ENCODE measurements around the gene PTPRD. TPM values are rescaled to one million over a fixed set of nuclear protein-coding genes. Genes with fewer than 3 reads are reported as not detected.

Gene PTPRD
- total RNA-seq, 1 donor from 2014 or later: 75.7 TPM

DNA sequence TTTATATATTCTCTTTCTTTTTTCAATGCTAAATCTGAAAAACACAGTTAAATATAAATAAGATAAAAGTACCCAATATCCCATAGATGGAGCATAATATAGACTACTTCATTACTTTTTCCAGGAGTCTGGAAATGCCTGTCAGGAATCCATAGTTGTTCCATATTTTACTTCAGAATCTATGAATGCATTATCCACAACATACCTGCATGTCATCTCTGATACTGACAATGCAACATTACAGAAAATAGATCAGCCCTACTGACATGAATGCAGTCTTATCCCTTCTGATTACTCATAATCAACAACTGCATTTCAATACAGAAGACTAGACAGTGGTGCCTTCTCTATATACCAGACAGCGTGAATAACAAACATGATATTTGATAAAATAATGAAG, 517.6 kb downstream of the PTPRD start:
- Histone ChIP-seq H3K27me3 (ENCODE audit: control insufficient read depth in 3 of 3, insufficient read depth in 3 of 3, low read length in 3 of 3) (no peaks in the 10 kb centered on the region), H3K36me3 (ENCODE audit: control insufficient read depth in 3 of 3, insufficient read depth in 3 of 3, low read length in 3 of 3) (no peaks in the 10 kb centered on the region), H3K9me3 (ENCODE audit: control insufficient read depth in 3 of 3, low read length in 3 of 3) (no peaks in the 10 kb centered on the region), H3K9ac (ENCODE audit: low read depth in 1 of 3, low read length in 3 of 3) (no peak overlapping the region), H3K4me3 (ENCODE audit: low read length in 3 of 3) (no peak overlapping the region), H3K27ac (ENCODE audit: low read depth, low read length) (no peak overlapping the region), H3K4me1 (ENCODE audit: control insufficient read depth in 3 of 3, insufficient read depth in 3 of 3, low read length in 3 of 3) (no peaks in the 10 kb centered on the region)

DNA sequence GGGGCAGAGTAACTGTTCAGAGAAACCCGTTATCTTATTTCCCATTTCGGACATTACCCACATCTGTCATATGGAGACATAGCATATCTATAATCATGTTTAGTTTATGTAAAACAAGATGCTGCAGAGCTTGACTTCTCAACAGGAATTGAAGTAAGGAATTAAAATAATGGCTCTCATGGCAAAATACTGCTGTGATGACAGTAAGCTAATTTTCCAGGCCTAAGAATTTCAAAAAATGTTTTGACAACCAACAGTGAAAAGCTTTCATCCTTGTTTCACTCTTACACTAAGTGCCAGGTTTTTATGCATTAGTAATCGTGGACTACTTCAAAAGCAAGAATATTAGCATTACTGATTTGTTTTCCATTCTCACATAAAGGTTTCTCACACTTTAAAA, 518.2 kb downstream of the PTPRD start:
- H3K27ac ChIP-seq (ENCODE audit: low read depth, low read length): no peak overlapping the region
- H3K36me3 ChIP-seq (ENCODE audit: control insufficient read depth in 3 of 3, insufficient read depth in 3 of 3, low read length in 3 of 3): no peaks in the 10 kb centered on the region
- H3K4me1 ChIP-seq (ENCODE audit: control insufficient read depth in 3 of 3, insufficient read depth in 3 of 3, low read length in 3 of 3): no peaks in the 10 kb centered on the region
- no peak overlapping the region for H3K9ac ChIP-seq (ENCODE audit: low read depth in 1 of 3, low read length in 3 of 3)
- H3K9me3 ChIP-seq (ENCODE audit: control insufficient read depth in 3 of 3, low read length in 3 of 3): no peaks in the 10 kb centered on the region
- H3K4me3 ChIP-seq (ENCODE audit: low read length in 3 of 3): no peak overlapping the region
- no peaks in the 10 kb centered on the region for H3K27me3 ChIP-seq (ENCODE audit: control insufficient read depth in 3 of 3, insufficient read depth in 3 of 3, low read length in 3 of 3)

DNA sequence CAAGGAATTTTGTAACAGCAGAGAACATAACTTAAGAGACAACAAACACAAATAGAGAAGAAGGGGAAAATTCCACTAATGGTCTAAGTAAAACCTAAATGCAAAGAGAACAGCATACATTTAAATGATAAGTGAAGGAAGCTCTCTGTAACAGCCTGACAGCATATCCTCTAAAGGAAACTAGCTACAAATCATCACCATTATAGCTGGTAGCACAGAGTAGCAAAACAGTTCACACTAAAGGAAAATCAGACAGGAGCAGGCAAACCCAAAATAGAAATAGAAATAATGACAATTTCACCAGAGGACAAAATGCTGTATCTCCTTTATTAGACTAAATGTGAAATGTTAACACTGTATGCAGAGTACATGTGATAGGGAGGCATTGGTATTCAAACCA, 532.8 kb downstream of the PTPRD start:
- H3K27me3 ChIP-seq (ENCODE audit: control insufficient read depth in 3 of 3, insufficient read depth in 3 of 3, low read length in 3 of 3): no peaks in the 10 kb centered on the region
- H3K36me3 ChIP-seq (ENCODE audit: control insufficient read depth in 3 of 3, insufficient read depth in 3 of 3, low read length in 3 of 3): no peaks in the 10 kb centered on the region
- no peaks in the 10 kb centered on the region for H3K9me3 ChIP-seq (ENCODE audit: control insufficient read depth in 3 of 3, low read length in 3 of 3)
- H3K9ac ChIP-seq (ENCODE audit: low read depth in 1 of 3, low read length in 3 of 3): no peak overlapping the region
- no peak overlapping the region for H3K4me3 ChIP-seq (ENCODE audit: low read length in 3 of 3)
- H3K27ac ChIP-seq (ENCODE audit: low read depth, low read length): no peak overlapping the region
- no peaks in the 10 kb centered on the region for H3K4me1 ChIP-seq (ENCODE audit: control insufficient read depth in 3 of 3, insufficient read depth in 3 of 3, low read length in 3 of 3)

DNA sequence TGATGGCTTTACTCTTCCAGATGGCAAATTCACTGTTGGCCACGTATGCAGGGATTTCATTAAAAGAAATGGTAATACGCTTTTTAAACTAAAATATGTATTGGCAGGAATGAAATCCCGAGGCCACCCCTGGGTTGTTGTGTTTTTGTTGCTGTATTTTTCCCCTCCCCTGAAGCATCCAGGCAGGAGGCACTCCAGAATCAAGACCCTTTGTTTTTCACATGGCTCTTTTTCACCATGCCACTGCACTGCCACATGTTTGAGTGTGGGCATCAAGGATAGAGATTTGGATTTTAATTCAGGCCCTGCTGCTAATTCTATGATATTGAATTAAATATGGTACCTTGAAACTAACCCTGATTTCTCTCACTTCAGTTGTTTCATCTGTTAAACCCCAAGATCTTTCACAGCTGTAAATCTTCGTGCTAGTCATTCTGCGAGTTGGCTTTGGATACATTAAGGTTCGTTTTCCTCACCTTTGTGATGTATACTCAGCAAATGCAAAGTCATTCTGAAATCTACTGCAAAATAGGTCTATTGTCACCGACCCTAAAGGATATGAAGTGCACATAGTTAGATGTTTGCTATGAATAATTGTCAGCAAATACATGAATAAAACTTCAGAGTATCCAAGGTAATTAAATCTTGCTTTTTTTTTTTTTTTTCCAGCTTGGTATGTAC, 533.4 kb downstream of the PTPRD start:
- H3K36me3 ChIP-seq (ENCODE audit: control insufficient read depth in 3 of 3, insufficient read depth in 3 of 3, low read length in 3 of 3): no peaks in the 10 kb centered on the region
- H3K27me3 ChIP-seq (ENCODE audit: control insufficient read depth in 3 of 3, insufficient read depth in 3 of 3, low read length in 3 of 3): no peaks in the 10 kb centered on the region
- H3K9me3 ChIP-seq (ENCODE audit: control insufficient read depth in 3 of 3, low read length in 3 of 3): no peaks in the 10 kb centered on the region

DNA sequence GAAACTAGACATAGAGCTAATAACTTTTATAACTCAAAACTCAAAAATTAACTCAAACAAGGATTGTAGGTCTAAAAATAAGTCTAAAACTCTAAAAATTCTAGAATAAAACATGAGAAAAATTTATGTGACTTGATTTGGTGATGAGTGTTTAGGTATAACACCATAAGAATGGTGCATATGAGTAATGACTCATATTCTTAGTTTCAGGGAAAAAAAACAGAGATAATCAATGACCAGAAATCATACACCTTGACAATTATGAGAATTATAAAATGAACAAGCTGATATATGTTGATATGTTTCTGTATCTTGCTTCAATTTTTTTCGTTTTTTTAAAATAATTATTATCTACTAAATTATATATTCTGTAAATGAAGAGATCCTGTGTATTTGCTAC, 541.2 kb downstream of the PTPRD start:
- no peaks in the 10 kb centered on the region for H3K4me1 ChIP-seq (ENCODE audit: control insufficient read depth in 3 of 3, insufficient read depth in 3 of 3, low read length in 3 of 3)
- no peak overlapping the region for H3K9ac ChIP-seq (ENCODE audit: low read depth in 1 of 3, low read length in 3 of 3)
- no peak overlapping the region for H3K27ac ChIP-seq (ENCODE audit: low read depth, low read length)
- H3K27me3 ChIP-seq (ENCODE audit: control insufficient read depth in 3 of 3, insufficient read depth in 3 of 3, low read length in 3 of 3): no peaks in the 10 kb centered on the region
- H3K36me3 ChIP-seq (ENCODE audit: control insufficient read depth in 3 of 3, insufficient read depth in 3 of 3, low read length in 3 of 3): no peaks in the 10 kb centered on the region
- no peak overlapping the region for H3K4me3 ChIP-seq (ENCODE audit: low read length in 3 of 3)
- H3K9me3 ChIP-seq (ENCODE audit: control insufficient read depth in 3 of 3, low read length in 3 of 3): no peaks in the 10 kb centered on the region

More for the DNA sequence above, 533.4 kb downstream of the PTPRD start:
- H3K9ac ChIP-seq (ENCODE audit: low read depth in 1 of 3, low read length in 3 of 3): no peak overlapping the region
- H3K4me1 ChIP-seq (ENCODE audit: control insufficient read depth in 3 of 3, insufficient read depth in 3 of 3, low read length in 3 of 3): no peaks in the 10 kb centered on the region
- no peak overlapping the region for H3K4me3 ChIP-seq (ENCODE audit: low read length in 3 of 3)
- H3K27ac ChIP-seq (ENCODE audit: low read depth, low read length): no peak overlapping the region

DNA sequence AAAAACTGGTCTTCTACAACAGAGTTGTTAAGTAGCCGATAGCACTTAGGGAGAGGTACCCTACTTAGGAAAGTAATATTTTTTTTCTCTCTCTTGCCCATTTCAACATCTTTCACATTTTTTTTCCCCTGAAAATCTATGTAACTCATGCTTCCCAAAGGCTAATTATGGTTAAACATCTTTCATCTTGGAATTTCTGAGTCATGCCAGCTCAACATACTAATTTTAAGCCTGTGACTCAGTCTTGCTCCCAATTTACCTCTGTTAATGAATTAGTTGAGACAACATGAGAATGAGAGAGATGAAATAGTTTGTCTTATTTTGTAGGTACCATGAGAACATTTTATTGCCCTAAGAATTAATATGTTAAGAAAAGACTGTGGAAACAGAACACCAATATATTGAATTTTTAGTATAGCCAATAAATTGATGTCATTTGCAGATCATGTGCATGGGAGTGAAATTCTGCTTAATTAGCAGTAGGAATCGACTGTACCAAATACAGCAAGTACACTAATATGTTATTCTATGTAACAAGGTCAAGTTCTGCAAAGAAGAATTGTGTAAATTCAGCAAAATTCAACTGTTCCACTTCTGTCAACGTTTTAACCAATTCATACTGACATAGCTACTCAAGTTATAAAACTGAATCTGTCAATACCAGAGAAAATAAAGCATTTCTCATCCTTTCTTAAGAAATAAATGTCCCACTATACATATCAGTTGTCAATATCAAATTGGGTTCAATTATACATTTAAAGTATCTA, 550.0 kb downstream of the PTPRD start:
- no peak overlapping the region for H3K4me3 ChIP-seq (ENCODE audit: low read length in 3 of 3)
- no peak overlapping the region for H3K27ac ChIP-seq (ENCODE audit: low read depth, low read length)
- H3K9me3 ChIP-seq (ENCODE audit: control insufficient read depth in 3 of 3, low read length in 3 of 3): no peaks in the 10 kb centered on the region
- H3K9ac ChIP-seq (ENCODE audit: low read depth in 1 of 3, low read length in 3 of 3): no peak overlapping the region
- no peaks in the 10 kb centered on the region for H3K27me3 ChIP-seq (ENCODE audit: control insufficient read depth in 3 of 3, insufficient read depth in 3 of 3, low read length in 3 of 3)
- H3K4me1 ChIP-seq (ENCODE audit: control insufficient read depth in 3 of 3, insufficient read depth in 3 of 3, low read length in 3 of 3): no peaks in the 10 kb centered on the region
- H3K36me3 ChIP-seq (ENCODE audit: control insufficient read depth in 3 of 3, insufficient read depth in 3 of 3, low read length in 3 of 3): no peaks in the 10 kb centered on the region

DNA sequence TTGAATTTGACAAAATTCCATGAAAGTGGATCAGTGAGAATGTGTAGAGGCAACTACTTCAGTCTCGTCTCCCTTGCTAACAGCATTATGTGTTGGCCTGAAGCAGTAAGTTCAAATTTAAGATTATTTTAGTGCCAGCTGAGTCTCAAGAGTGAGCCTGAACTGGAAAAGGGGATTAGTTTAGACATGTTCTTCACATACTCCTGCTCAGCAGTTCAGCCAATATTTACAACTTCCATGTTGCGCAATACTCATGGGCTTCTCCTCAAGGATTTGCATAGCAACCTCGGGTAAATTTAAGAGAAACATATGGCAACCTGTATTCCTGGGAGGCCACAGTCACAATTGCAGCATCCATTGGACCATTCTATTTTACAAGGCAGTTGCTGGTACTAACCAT, 553.8 kb downstream of the PTPRD start:
- Histone ChIP-seq H3K27ac (ENCODE audit: low read depth, low read length) (no peak overlapping the region), H3K4me1 (ENCODE audit: control insufficient read depth in 3 of 3, insufficient read depth in 3 of 3, low read length in 3 of 3) (no peaks in the 10 kb centered on the region), H3K4me3 (ENCODE audit: low read length in 3 of 3) (no peak overlapping the region), H3K9ac (ENCODE audit: low read depth in 1 of 3, low read length in 3 of 3) (no peak overlapping the region), H3K9me3 (ENCODE audit: control insufficient read depth in 3 of 3, low read length in 3 of 3) (no peaks in the 10 kb centered on the region), H3K27me3 (ENCODE audit: control insufficient read depth in 3 of 3, insufficient read depth in 3 of 3, low read length in 3 of 3) (no peaks in the 10 kb centered on the region), H3K36me3 (ENCODE audit: control insufficient read depth in 3 of 3, insufficient read depth in 3 of 3, low read length in 3 of 3) (no peaks in the 10 kb centered on the region)

DNA sequence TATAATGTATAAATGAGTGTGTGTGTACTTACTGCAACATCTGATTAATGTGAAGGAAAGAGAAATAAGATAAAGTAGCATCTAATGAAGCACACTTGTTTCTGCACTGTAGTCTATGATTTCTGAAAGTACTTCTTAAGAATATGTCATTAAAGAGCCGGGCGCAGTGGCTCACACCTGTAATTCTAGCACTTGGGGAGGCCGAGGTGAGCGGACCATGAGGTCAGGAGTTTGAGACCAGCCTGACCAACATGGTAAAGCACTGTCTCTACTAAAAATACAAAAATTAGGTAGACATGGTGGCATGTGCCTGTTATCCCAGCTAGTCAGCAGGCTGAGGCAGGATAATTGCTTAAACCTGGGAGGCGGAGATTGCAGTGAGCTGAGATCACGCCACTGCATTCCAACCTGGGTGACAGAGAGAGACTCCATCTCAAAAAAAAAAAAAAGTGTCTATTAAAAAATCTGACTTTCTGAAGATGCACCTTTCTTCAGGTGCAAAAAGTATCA, 556.9 kb downstream of the PTPRD start:
- H3K36me3 ChIP-seq (ENCODE audit: control insufficient read depth in 3 of 3, insufficient read depth in 3 of 3, low read length in 3 of 3): no peaks in the 10 kb centered on the region
- H3K27ac ChIP-seq (ENCODE audit: low read depth, low read length): no peak overlapping the region
- no peaks in the 10 kb centered on the region for H3K9me3 ChIP-seq (ENCODE audit: control insufficient read depth in 3 of 3, low read length in 3 of 3)
- no peaks in the 10 kb centered on the region for H3K4me1 ChIP-seq (ENCODE audit: control insufficient read depth in 3 of 3, insufficient read depth in 3 of 3, low read length in 3 of 3)
- H3K9ac ChIP-seq (ENCODE audit: low read depth in 1 of 3, low read length in 3 of 3): no peak overlapping the region
- no peaks in the 10 kb centered on the region for H3K27me3 ChIP-seq (ENCODE audit: control insufficient read depth in 3 of 3, insufficient read depth in 3 of 3, low read length in 3 of 3)
- H3K4me3 ChIP-seq (ENCODE audit: low read length in 3 of 3): no peak overlapping the region

DNA sequence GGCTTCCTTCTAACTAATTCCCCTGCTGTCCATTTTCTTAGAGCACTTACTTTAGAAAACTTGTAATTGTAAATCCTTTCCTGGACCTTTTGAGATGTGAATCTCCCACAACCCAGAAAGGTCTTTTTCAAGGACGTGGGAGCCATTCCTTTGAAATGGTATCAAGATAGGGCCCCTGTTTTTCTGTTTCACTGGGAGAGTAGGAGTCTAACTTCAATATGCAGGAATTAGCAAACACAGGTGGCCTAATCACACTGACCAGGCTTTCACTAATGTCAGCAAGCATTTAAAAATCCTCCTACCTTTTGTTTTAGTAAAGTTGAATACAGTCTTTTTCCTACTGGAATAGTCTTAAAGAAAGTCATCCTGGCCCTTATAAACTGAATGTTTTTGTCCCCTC, 558.3 kb downstream of the PTPRD start:
- H3K9me3 ChIP-seq (ENCODE audit: control insufficient read depth in 3 of 3, low read length in 3 of 3): no peaks in the 10 kb centered on the region
- no peak overlapping the region for H3K27ac ChIP-seq (ENCODE audit: low read depth, low read length)
- H3K36me3 ChIP-seq (ENCODE audit: control insufficient read depth in 3 of 3, insufficient read depth in 3 of 3, low read length in 3 of 3): no peaks in the 10 kb centered on the region
- no peaks in the 10 kb centered on the region for H3K27me3 ChIP-seq (ENCODE audit: control insufficient read depth in 3 of 3, insufficient read depth in 3 of 3, low read length in 3 of 3)
- no peak overlapping the region for H3K9ac ChIP-seq (ENCODE audit: low read depth in 1 of 3, low read length in 3 of 3)
- no peak overlapping the region for H3K4me3 ChIP-seq (ENCODE audit: low read length in 3 of 3)
- no peaks in the 10 kb centered on the region for H3K4me1 ChIP-seq (ENCODE audit: control insufficient read depth in 3 of 3, insufficient read depth in 3 of 3, low read length in 3 of 3)

DNA sequence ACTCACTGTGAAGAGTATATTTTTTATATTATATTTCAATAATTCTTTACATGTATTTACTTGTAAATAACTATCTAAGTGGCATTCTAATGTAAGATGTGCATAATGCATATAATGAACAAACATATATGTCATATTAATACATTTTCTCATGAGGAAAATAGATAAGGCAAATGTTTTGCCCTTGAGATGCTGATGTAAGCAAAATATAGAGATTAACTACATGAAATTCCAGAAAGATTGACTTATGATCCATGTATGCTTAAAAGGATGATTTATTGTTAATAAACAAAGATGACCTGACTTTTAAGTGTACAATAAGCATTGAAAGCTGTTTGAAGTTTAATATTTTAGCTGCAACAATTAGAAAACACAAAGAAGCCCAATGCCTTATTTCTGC, 559.9 kb downstream of the PTPRD start:
- Histone ChIP-seq H3K27me3 (ENCODE audit: control insufficient read depth in 3 of 3, insufficient read depth in 3 of 3, low read length in 3 of 3) (no peaks in the 10 kb centered on the region), H3K9me3 (ENCODE audit: control insufficient read depth in 3 of 3, low read length in 3 of 3) (no peaks in the 10 kb centered on the region), H3K36me3 (ENCODE audit: control insufficient read depth in 3 of 3, insufficient read depth in 3 of 3, low read length in 3 of 3) (no peaks in the 10 kb centered on the region), H3K9ac (ENCODE audit: low read depth in 1 of 3, low read length in 3 of 3) (no peak overlapping the region), H3K27ac (ENCODE audit: low read depth, low read length) (no peak overlapping the region), H3K4me1 (ENCODE audit: control insufficient read depth in 3 of 3, insufficient read depth in 3 of 3, low read length in 3 of 3) (no peaks in the 10 kb centered on the region), H3K4me3 (ENCODE audit: low read length in 3 of 3) (no peak overlapping the region)
